Fibroblast of the conjunctiva (primary cell): ENCODE data around the gene UNC5B.

Experiments
- DNase-seq: peaks from one replicate; pipeline ENCODE4 v3.0.0-alpha.2; 2010; ENCODE audit warnings: low read depth

The UNC5B gene

GRCh38 chr10:71212318-71213126 is at the start of gene UNC5B:
Gene UNC5B, plus strand, starts transcription at chr10:71212570. Its CDS starts 416 bp downstream, at chr10:71212986.
- DNase-seq = peak; percentile 70

GRCh38 chr10:71173466-71173865 is 38.9 kb upstream of the UNC5B start:
- no peak for DNase-seq

GRCh38 chr10:71176661-71177060 is 35.7 kb upstream of the UNC5B start:
- no peak for DNase-seq

GRCh38 chr10:71177651-71178199 is 34.6 kb upstream of the UNC5B start:
- no peak for DNase-seq

GRCh38 chr10:71178880-71179279 is 33.5 kb upstream of the UNC5B start:
- DNase-seq = no peak

GRCh38 chr10:71179382-71179781 is 33.0 kb upstream of the UNC5B start:
- DNase-seq = no peak

GRCh38 chr10:71184421-71184820 is 27.9 kb upstream of the UNC5B start:
- no peak for DNase-seq

GRCh38 chr10:71185209-71185608 is 27.2 kb upstream of the UNC5B start:
- no peak for DNase-seq

GRCh38 chr10:71187197-71187596 is 25.2 kb upstream of the UNC5B start:
- no peak for DNase-seq

- peak; percentile 55 for DNase-seq
These were observed 24.8 kb upstream of the UNC5B start for GRCh38 chr10:71187600-71187999.

- DNase-seq = no peak
These were observed 24.2 kb upstream of the UNC5B start for GRCh38 chr10:71188201-71188600.

- no peak for DNase-seq
These were observed 21.4 kb upstream of the UNC5B start for GRCh38 chr10:71191019-71191418.

- no peak for DNase-seq
These were observed 20.8 kb upstream of the UNC5B start for GRCh38 chr10:71191551-71192076.

- DNase-seq = no peak
These were observed 18.9 kb upstream of the UNC5B start for GRCh38 chr10:71193516-71193915.

GRCh38 chr10:71197955-71198354 is 14.4 kb upstream of the UNC5B start:
- no peak for DNase-seq

GRCh38 chr10:71201849-71202248 is 10.5 kb upstream of the UNC5B start:
- no peak for DNase-seq

- DNase-seq = no peak
These were observed 10.1 kb upstream of the UNC5B start for GRCh38 chr10:71202314-71202713.

- no peak for DNase-seq
These were observed 9.2 kb upstream of the UNC5B start for GRCh38 chr10:71203124-71203523.

GRCh38 chr10:71203716-71204115 is 8.7 kb upstream of the UNC5B start:
- DNase-seq = no peak

GRCh38 chr10:71204746-71205145 is 7.6 kb upstream of the UNC5B start:
- no peak for DNase-seq

- no peak for DNase-seq
These were observed 6.9 kb upstream of the UNC5B start for GRCh38 chr10:71205468-71205867.

- DNase-seq = no peak
These were observed 5.5 kb upstream of the UNC5B start for GRCh38 chr10:71206911-71207310.

GRCh38 chr10:71207578-71207977 is 4.8 kb upstream of the UNC5B start:
- no peak for DNase-seq

GRCh38 chr10:71209352-71209715 is 3.0 kb upstream of the UNC5B start:
- no peak for DNase-seq
